HepG2 (cell line): ENCODE data around the gene SMPD3. TPM values are rescaled to one million over a fixed set of nuclear protein-coding genes. Genes with fewer than 3 reads are reported as not detected.

Experiments used
- ARID2 ChIP-seq: sonication (generic); formaldehyde crosslinking; IDR thresholded peaks from 2 replicates; pipeline ENCODE4 v1.8.1; 2022; ENCODE audit warnings: mild to moderate bottlenecking, missing genetic modification reagents, borderline replicate concordance
- CAMTA2 ChIP-seq: sonication (generic); formaldehyde crosslinking; IDR thresholded peaks from 2 replicates; pipeline ENCODE4 v1.4.0; 2020; ENCODE audit warnings: mild to moderate bottlenecking, missing genetic modification reagents, borderline replicate concordance
- ELF4 ChIP-seq: sonication (generic); formaldehyde crosslinking; IDR thresholded peaks from 2 replicates; pipeline ENCODE4 v1.5.0; 2020; ENCODE audit warnings: missing genetic modification reagents, mild to moderate bottlenecking, moderate library complexity, borderline replicate concordance
- FIP1L1 ChIP-seq: fragments of 200-400 bp; formaldehyde crosslinking; IDR thresholded peaks from 2 replicates; pipeline ENCODE4 v1.6.1; 2018; ENCODE audit warnings: low read depth, mild to moderate bottlenecking, low read length, moderate library complexity, borderline replicate concordance; ENCODE audit not compliant: insufficient read depth
- FOXK1 ChIP-seq: sonication (generic); formaldehyde crosslinking; IDR thresholded peaks from 2 replicates; pipeline ENCODE4 v1.4.0; 2020; ENCODE audit warnings: low read depth, missing genetic modification reagents, borderline replicate concordance
- HIVEP1 ChIP-seq: sonication (generic); formaldehyde crosslinking; IDR thresholded peaks from 2 replicates; pipeline ENCODE4 v1.4.0; 2020; ENCODE audit warnings: mild to moderate bottlenecking, missing genetic modification reagents
- JARID2 ChIP-seq: sonication (generic); formaldehyde crosslinking; IDR thresholded peaks from 2 replicates; pipeline ENCODE4 v1.8.1; 2023; ENCODE audit warnings: missing genetic modification reagents, inconsistent platforms; ENCODE audit not compliant: insufficient replicate concordance
- MZF1 ChIP-seq: sonication (generic); formaldehyde crosslinking; IDR thresholded peaks from 2 replicates; pipeline ENCODE4 v1.8.1; 2023; ENCODE audit warnings: mild to moderate bottlenecking, missing genetic modification reagents, borderline replicate concordance
- NFIB ChIP-seq: sonication (generic); formaldehyde crosslinking; IDR thresholded peaks from 2 replicates; pipeline ENCODE4 v1.9.0; 2021; ENCODE audit warnings: missing genetic modification reagents, mild to moderate bottlenecking, borderline replicate concordance
- NFRKB ChIP-seq: fragments of 450-650 bp; IDR thresholded peaks from 2 replicates; pipeline ENCODE4 v1.6.1; 2017
- RCOR2 ChIP-seq: IDR thresholded peaks from 2 replicates; pipeline ENCODE4 v1.6.1; 2016; ENCODE audit warnings: missing biosample characterization, missing genetic modification reagents
- STAG1 ChIP-seq: sonication (generic); formaldehyde crosslinking; IDR thresholded peaks from 2 replicates; pipeline ENCODE4 v1.4.0; 2020; ENCODE audit warnings: missing genetic modification reagents
- TARDBP ChIP-seq: sonication (generic); formaldehyde crosslinking; IDR thresholded peaks from 2 replicates; pipeline ENCODE4 v1.8.0; 2022; ENCODE audit warnings: mild to moderate bottlenecking, missing genetic modification reagents
- ZKSCAN1 ChIP-seq: fragments of 150-350 bp; IDR thresholded peaks from 2 replicates; pipeline ENCODE4 v1.6.1; 2014; ENCODE audit warnings: low read length
- ZMYM2 ChIP-seq: sonication (generic); formaldehyde crosslinking; IDR thresholded peaks from 2 replicates; pipeline ENCODE4 v1.8.0; 2022; ENCODE audit warnings: mild to moderate bottlenecking, missing genetic modification reagents
- polyA plus RNA-seq, 8 experiments: library from polyadenylated mRNA; depleted of rRNA in 3 of 8; stranded (reverse) in 7 of 8; unstranded in 1 of 8; fragments of >200 nt; fragmentation: Illumina TruSeq in 4 of 8; extraction: Trizol in 4 of 8; gene quantifications; 2 replicates each; pipeline versions ENCODE4 v1.2.1 to v1.2.3, GENCODE V29; 2011 to 2016; ENCODE audit warnings: low read depth in 4 of 8, missing spikeins in 1 of 8, mixed read lengths in 1 of 8; ENCODE audit not compliant: insufficient read depth in 1 of 8
- total RNA-seq, 5 experiments: library from RNA; depleted of rRNA; stranded (reverse); fragments of >200 nt; fragmentation: Illumina TruSeq; extraction: Trizol; gene quantifications; 2 replicates each; pipeline ENCODE4 v1.2.3, GENCODE V29; 2016; ENCODE audit warnings: low read depth in 1 of 5
- TF ChIP-seq, protein P1 (sequence below): sonication (generic); formaldehyde crosslinking; IDR thresholded peaks from 2 replicates; pipeline ENCODE4 v1.4.0; 2020; ENCODE audit warnings: missing genetic modification reagents, mild to moderate bottlenecking, borderline replicate concordance
- TF ChIP-seq, protein P2 (sequence below): sonication (generic); formaldehyde crosslinking; IDR thresholded peaks from 2 replicates; pipeline ENCODE4 v1.4.0; 2020; ENCODE audit warnings: missing genetic modification reagents
- TF ChIP-seq, protein P3 (sequence below): sonication (generic); formaldehyde crosslinking; IDR thresholded peaks from 2 replicates; pipeline ENCODE4 v1.4.0; 2020; ENCODE audit warnings: mild to moderate bottlenecking, missing genetic modification reagents
- TF ChIP-seq, protein P4 (sequence below): sonication (generic); formaldehyde crosslinking; IDR thresholded peaks from 2 replicates; pipeline ENCODE4 v1.5.0; 2020; ENCODE audit warnings: missing genetic modification reagents
- TF ChIP-seq, protein P5 (sequence below): sonication (generic); formaldehyde crosslinking; conservative IDR thresholded peaks from 2 replicates; pipeline ENCODE4 v1.4.0; 2020; ENCODE audit warnings: missing genetic modification reagents

The SMPD3 gene
- total and polyA plus RNA-seq, 2 of the 13 experiments (the other 11 are each of a cell fraction or from before 2014, with no cell fraction given), result 0.07 to 0.32 TPM

DNA sequence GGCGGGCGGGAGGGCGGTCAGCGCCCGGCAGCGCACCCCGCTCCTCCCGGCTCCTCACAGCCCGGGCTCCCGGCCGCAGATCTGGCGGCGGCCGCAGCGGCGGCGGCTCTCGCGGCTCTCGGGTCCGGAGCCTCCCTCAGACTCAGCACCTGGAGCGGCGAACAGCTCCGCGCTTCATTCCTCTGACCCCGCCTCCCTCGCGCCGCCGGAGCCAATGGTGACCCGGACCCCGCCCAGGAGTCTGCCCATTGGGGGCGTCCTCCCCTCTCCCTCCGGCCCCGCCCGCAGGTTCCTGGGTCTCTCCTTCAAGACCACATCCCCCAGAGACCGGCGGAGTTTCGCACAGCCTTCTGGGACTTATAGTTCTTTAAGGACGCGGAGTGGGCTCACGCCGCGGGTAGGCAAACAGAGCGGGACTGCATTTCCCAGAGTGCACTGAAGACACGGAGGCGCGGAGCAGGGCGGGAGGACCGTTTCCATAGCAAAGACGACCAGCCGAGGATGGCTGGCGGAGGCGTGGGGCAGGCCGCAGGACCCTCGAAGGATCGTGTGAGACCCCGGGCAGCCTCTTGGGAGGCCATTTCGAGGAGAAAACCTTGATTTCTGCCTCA lies at the start of gene SMPD3 (continued):
- TF ChIP-seq, protein P1, sequence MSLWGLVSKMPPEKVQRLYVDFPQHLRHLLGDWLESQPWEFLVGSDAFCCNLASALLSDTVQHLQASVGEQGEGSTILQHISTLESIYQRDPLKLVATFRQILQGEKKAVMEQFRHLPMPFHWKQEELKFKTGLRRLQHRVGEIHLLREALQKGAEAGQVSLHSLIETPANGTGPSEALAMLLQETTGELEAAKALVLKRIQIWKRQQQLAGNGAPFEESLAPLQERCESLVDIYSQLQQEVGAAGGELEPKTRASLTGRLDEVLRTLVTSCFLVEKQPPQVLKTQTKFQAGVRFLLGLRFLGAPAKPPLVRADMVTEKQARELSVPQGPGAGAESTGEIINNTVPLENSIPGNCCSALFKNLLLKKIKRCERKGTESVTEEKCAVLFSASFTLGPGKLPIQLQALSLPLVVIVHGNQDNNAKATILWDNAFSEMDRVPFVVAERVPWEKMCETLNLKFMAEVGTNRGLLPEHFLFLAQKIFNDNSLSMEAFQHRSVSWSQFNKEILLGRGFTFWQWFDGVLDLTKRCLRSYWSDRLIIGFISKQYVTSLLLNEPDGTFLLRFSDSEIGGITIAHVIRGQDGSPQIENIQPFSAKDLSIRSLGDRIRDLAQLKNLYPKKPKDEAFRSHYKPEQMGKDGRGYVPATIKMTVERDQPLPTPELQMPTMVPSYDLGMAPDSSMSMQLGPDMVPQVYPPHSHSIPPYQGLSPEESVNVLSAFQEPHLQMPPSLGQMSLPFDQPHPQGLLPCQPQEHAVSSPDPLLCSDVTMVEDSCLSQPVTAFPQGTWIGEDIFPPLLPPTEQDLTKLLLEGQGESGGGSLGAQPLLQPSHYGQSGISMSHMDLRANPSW, result no peak; the same call in 1 of the 2 replicates
- TF ChIP-seq, protein P2, sequence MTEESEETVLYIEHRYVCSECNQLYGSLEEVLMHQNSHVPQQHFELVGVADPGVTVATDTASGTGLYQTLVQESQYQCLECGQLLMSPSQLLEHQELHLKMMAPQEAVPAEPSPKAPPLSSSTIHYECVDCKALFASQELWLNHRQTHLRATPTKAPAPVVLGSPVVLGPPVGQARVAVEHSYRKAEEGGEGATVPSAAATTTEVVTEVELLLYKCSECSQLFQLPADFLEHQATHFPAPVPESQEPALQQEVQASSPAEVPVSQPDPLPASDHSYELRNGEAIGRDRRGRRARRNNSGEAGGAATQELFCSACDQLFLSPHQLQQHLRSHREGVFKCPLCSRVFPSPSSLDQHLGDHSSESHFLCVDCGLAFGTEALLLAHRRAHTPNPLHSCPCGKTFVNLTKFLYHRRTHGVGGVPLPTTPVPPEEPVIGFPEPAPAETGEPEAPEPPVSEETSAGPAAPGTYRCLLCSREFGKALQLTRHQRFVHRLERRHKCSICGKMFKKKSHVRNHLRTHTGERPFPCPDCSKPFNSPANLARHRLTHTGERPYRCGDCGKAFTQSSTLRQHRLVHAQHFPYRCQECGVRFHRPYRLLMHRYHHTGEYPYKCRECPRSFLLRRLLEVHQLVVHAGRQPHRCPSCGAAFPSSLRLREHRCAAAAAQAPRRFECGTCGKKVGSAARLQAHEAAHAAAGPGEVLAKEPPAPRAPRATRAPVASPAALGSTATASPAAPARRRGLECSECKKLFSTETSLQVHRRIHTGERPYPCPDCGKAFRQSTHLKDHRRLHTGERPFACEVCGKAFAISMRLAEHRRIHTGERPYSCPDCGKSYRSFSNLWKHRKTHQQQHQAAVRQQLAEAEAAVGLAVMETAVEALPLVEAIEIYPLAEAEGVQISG (CRISPR knock-in tag), result peak; percentile 88
- TF ChIP-seq RCOR2 (CRISPR knock-in tag) (no peak), NFIB (no peak), ZKSCAN1 (no peak), ELF4 (CRISPR knock-in tag) (no peak), NFRKB (no peak), HIVEP1 (no peak), ARID2 (peak; percentile 91), CAMTA2 (CRISPR knock-in tag) (no peak), STAG1 (no peak), ZMYM2 (peak; percentile 50; the same call in 1 of the 2 replicates), JARID2 (CRISPR knock-in tag) (peak; percentile 58), FIP1L1 (no peak), TARDBP (peak; percentile 81), FOXK1 (CRISPR knock-in tag) (peak; percentile 82; the same call in 1 of the 2 replicates), MZF1 (CRISPR knock-in tag) (no peak)
- TF ChIP-seq, protein P3, sequence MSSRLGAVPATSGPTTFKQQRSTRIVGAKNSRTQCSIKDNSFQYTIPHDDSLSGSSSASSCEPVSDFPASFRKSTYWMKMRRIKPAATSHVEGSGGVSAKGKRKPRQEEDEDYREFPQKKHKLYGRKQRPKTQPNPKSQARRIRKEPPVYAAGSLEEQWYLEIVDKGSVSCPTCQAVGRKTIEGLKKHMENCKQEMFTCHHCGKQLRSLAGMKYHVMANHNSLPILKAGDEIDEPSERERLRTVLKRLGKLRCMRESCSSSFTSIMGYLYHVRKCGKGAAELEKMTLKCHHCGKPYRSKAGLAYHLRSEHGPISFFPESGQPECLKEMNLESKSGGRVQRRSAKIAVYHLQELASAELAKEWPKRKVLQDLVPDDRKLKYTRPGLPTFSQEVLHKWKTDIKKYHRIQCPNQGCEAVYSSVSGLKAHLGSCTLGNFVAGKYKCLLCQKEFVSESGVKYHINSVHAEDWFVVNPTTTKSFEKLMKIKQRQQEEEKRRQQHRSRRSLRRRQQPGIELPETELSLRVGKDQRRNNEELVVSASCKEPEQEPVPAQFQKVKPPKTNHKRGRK (CRISPR knock-in tag), result no peak
- TF ChIP-seq, protein P4, sequence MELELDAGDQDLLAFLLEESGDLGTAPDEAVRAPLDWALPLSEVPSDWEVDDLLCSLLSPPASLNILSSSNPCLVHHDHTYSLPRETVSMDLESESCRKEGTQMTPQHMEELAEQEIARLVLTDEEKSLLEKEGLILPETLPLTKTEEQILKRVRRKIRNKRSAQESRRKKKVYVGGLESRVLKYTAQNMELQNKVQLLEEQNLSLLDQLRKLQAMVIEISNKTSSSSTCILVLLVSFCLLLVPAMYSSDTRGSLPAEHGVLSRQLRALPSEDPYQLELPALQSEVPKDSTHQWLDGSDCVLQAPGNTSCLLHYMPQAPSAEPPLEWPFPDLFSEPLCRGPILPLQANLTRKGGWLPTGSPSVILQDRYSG (CRISPR knock-in tag), result peak; percentile 97
- TF ChIP-seq, protein P5, sequence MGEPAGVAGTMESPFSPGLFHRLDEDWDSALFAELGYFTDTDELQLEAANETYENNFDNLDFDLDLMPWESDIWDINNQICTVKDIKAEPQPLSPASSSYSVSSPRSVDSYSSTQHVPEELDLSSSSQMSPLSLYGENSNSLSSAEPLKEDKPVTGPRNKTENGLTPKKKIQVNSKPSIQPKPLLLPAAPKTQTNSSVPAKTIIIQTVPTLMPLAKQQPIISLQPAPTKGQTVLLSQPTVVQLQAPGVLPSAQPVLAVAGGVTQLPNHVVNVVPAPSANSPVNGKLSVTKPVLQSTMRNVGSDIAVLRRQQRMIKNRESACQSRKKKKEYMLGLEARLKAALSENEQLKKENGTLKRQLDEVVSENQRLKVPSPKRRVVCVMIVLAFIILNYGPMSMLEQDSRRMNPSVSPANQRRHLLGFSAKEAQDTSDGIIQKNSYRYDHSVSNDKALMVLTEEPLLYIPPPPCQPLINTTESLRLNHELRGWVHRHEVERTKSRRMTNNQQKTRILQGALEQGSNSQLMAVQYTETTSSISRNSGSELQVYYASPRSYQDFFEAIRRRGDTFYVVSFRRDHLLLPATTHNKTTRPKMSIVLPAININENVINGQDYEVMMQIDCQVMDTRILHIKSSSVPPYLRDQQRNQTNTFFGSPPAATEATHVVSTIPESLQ (CRISPR knock-in tag), result no peak
